IMR-90 (cell line): Measurements from ENCODE around the gene CNTN5. TPM values are rescaled to one million over a fixed set of nuclear protein-coding genes. Genes with fewer than 3 reads are reported as not detected.

Experiments
- ATAC-seq: fragments of 200-7000 bp; cut with Tn5 transposase; 2 replicates; pipeline ENCODE4 v1.9.1; 2020; ENCODE audit warnings: low read depth, mild to moderate bottlenecking, moderate library complexity
- BruUV-seq: library from RNA; stranded (reverse); fragments of 400-500 nt; replicated peaks from 2 replicates; lab custom pipeline; 2021; lab: Mats Ljungman, UMichigan
- CTCF ChIA-PET: fragments of 300-600 bp; formaldehyde crosslinking; extraction: SDS; loops from one replicate; lab custom pipeline; 2021; ENCODE audit warnings: antibody characterized with exemption; lab: Yijun Ruan, JAX
- POLR2A ChIA-PET: fragments of 300-600 bp; sonication (Branson Sonifier 250); formaldehyde crosslinking; loops from one replicate; lab custom pipeline; 2022; ENCODE audit warnings: antibody characterized with exemption; ENCODE audit not compliant: unreplicated experiment; lab: Charles Lee
- DNase-seq: peaks from one replicate; pipeline ENCODE4 v3.0.0; 2013
- H2AFZ ChIP-seq: replicated peaks from 2 replicates; pipeline ENCODE3; 2013; ENCODE audit warnings: low read length, mild to moderate bottlenecking; ENCODE audit not compliant: poor library complexity
- H2AK5ac ChIP-seq: 2 replicates; pipeline ENCODE4 v1.6.1; 2013; ENCODE audit warnings: low read depth, low read length, inconsistent platforms
- H2AK9ac ChIP-seq: replicated peaks from 2 replicates; pipeline ENCODE3; 2013; ENCODE audit warnings: mild to moderate bottlenecking, low read depth, low read length, moderate library complexity; ENCODE audit not compliant: poor library complexity
- H2BK120ac ChIP-seq: 2 replicates; pipeline ENCODE4 v1.6.1; 2013; ENCODE audit warnings: low read depth, low read length, inconsistent platforms
- H2BK15ac ChIP-seq: 3 replicates; pipeline ENCODE4 v1.6.1; 2013; ENCODE audit warnings: low read depth, low read length, inconsistent platforms
- H2BK20ac ChIP-seq: 2 replicates; pipeline ENCODE4 v1.6.1; 2013; ENCODE audit warnings: low read depth, mild to moderate bottlenecking, inconsistent platforms, low read length, moderate library complexity
- H2BK5ac ChIP-seq: 2 replicates; pipeline ENCODE4 v1.6.1; 2013; ENCODE audit warnings: mild to moderate bottlenecking, low read depth, low read length, inconsistent platforms; ENCODE audit not compliant: poor library complexity, severe bottlenecking
- H3K14ac ChIP-seq: replicated peaks from 2 replicates; pipeline ENCODE4 v1.6.1; 2013; ENCODE audit warnings: low read depth, low read length, inconsistent platforms
- H3K18ac ChIP-seq: 2 replicates; pipeline ENCODE4 v1.6.1; 2013; ENCODE audit warnings: low read depth, low read length, control low read depth
- H3K23ac ChIP-seq: 2 replicates; pipeline ENCODE4 v1.6.1; 2013; ENCODE audit warnings: low read depth, low read length, inconsistent platforms
- H3K27ac ChIP-seq: 2 replicates; pipeline ENCODE4 v1.5.1; 2013; ENCODE audit warnings: mild to moderate bottlenecking, control low read depth, low read length; ENCODE audit not compliant: insufficient read depth
- H3K27me3 ChIP-seq: 2 replicates; pipeline ENCODE4 v1.6.1; 2013; ENCODE audit warnings: low read length; ENCODE audit not compliant: control insufficient read depth, insufficient read depth
- H3K36me3 ChIP-seq: 2 replicates; pipeline ENCODE4 v1.6.1; 2013; ENCODE audit warnings: low read length, mixed read lengths; ENCODE audit not compliant: control insufficient read depth, insufficient read depth
- H3K4ac ChIP-seq: 2 replicates; pipeline ENCODE4 v1.6.1; 2013; ENCODE audit warnings: low read depth, low read length, inconsistent platforms
- H3K4me1 ChIP-seq: 2 replicates; pipeline ENCODE4 v1.6.1; 2013; ENCODE audit warnings: low read length, mixed read lengths; ENCODE audit not compliant: control insufficient read depth, insufficient read depth
- H3K4me2 ChIP-seq: 2 replicates; pipeline ENCODE4 v1.6.1; 2013; ENCODE audit warnings: low read depth, mild to moderate bottlenecking, control low read depth, low read length, moderate library complexity
- H3K4me3 ChIP-seq: 2 replicates; pipeline ENCODE4 v1.5.1; 2013; ENCODE audit warnings: low read depth, mild to moderate bottlenecking, control low read depth, low read length, moderate library complexity; ENCODE audit not compliant: insufficient read depth
- H3K56ac ChIP-seq: 2 replicates; pipeline ENCODE4 v1.6.1; 2013; ENCODE audit warnings: low read length, inconsistent platforms; ENCODE audit not compliant: insufficient read depth; ENCODE audit errors: extremely low read depth
- H3K79me1 ChIP-seq, 2 experiments: 2 replicates each; pipeline ENCODE4 v1.6.1; 2013; ENCODE audit warnings: low read length in 2 of 2, inconsistent platforms in 1 of 2, low read depth in 1 of 2
- H3K9ac ChIP-seq: 2 replicates; pipeline ENCODE4 v1.6.1; 2013; ENCODE audit warnings: low read depth, low read length, control low read depth
- H3K9me1 ChIP-seq: 2 replicates; pipeline ENCODE4 v1.6.1; 2013; ENCODE audit warnings: low read length, inconsistent platforms; ENCODE audit not compliant: insufficient read depth
- H3K9me3 ChIP-seq: 2 replicates; pipeline ENCODE4 v1.6.1; 2013; ENCODE audit warnings: low read length; ENCODE audit not compliant: control insufficient read depth, insufficient read depth
- H4K20me1 ChIP-seq: 2 replicates; pipeline ENCODE4 v1.6.1; 2013; ENCODE audit warnings: low read length, inconsistent platforms; ENCODE audit not compliant: insufficient read depth
- H4K5ac ChIP-seq: 2 replicates; pipeline ENCODE4 v1.6.1; 2013; ENCODE audit warnings: mild to moderate bottlenecking, low read depth, low read length, control low read depth
- H4K8ac ChIP-seq, 2 experiments: 2 replicates each; pipeline ENCODE4 v1.6.1; 2013; ENCODE audit warnings: low read depth in 2 of 2, low read length in 2 of 2, control low read depth in 1 of 2, inconsistent platforms in 1 of 2
- H4K91ac ChIP-seq: 2 replicates; pipeline ENCODE4 v1.6.1; 2013; ENCODE audit warnings: low read depth, low read length, inconsistent platforms; ENCODE audit not compliant: insufficient read depth
- CHD1 ChIP-seq: IDR thresholded peaks from 2 replicates; pipeline ENCODE4 v1.6.1; 2012; ENCODE audit warnings: low read depth, low read length, improper control_type of control experiment
- FOS ChIP-seq: fragments of 150-350 bp; IDR thresholded peaks from 2 replicates; pipeline ENCODE4 v1.6.1; 2016; ENCODE audit warnings: low read depth, low read length
- MXI1 ChIP-seq: IDR thresholded peaks from 2 replicates; pipeline ENCODE4 v1.6.1; 2012; ENCODE audit warnings: low read depth, mild to moderate bottlenecking, low read length, moderate library complexity, borderline replicate concordance
- NFE2L2 ChIP-seq: fragments of 150-350 bp; IDR thresholded peaks from 2 replicates; pipeline ENCODE4 v1.6.1; 2016; ENCODE audit warnings: low read depth, mild to moderate bottlenecking, low read length
- POLR2A ChIP-seq: IDR thresholded peaks from 2 replicates; pipeline ENCODE4 v1.6.1; 2012; ENCODE audit warnings: mild to moderate bottlenecking, low read depth, low read length
- RAD21 ChIP-seq: IDR thresholded peaks from 2 replicates; pipeline ENCODE4 v1.6.1; 2012; ENCODE audit warnings: low read length, improper control_type of control experiment
- WGBS, 2 experiments: methylation state at CpG; one replicate each; pipeline versions ENCODE4 v1.1.5 to v1.1.7; 2013; ENCODE audit warnings: missing lambda C conversion rate in 2 of 2; ENCODE audit not compliant: insufficient read length in 1 of 2; ENCODE audit errors: extremely low coverage in 2 of 2; 5-methylcytosine and 5-hydroxymethylcytosine counted together
- dilution Hi-C: fragments of 300-500 bp; cut with HindIII; formaldehyde crosslinking; loops from one replicate; pipeline ENCODE4 v1.14.3; 2018; ENCODE audit warnings: low sequenced_read_pairs; ENCODE audit not compliant: unreplicated experiment
- in situ Hi-C: fragments of 300-500 bp; cut with MboI; formaldehyde crosslinking; loops from 3 replicates; pipeline ENCODE4 v1.14.3; 2019; ENCODE audit warnings: low sequenced_read_pairs, inconsistent platforms, mixed read lengths
- intact Hi-C: fragments of 100-400 bp; cut with micrococcal nuclease; formaldehyde crosslinking; loops from 2 replicates; pipeline ENCODE4 v1.10.0; 2022
- polyA plus RNA-seq, 3 experiments: library from polyadenylated mRNA; depleted of rRNA; stranded (reverse); fragments of >200 nt; gene quantifications; 2 replicates each; pipeline ENCODE4 v1.2.3, GENCODE V29; 2012; ENCODE audit warnings: low replicate concordance in 1 of 3
- total RNA-seq: library from RNA; depleted of rRNA; stranded (reverse); fragments of >200 nt; gene quantifications from 2 replicates; pipeline ENCODE4 v1.2.3, GENCODE V29; 2012

The CNTN5 gene
- total and polyA plus RNA-seq, 2 of the 4 experiments (the other 2 are of a cell fraction) = not detected

DNA sequence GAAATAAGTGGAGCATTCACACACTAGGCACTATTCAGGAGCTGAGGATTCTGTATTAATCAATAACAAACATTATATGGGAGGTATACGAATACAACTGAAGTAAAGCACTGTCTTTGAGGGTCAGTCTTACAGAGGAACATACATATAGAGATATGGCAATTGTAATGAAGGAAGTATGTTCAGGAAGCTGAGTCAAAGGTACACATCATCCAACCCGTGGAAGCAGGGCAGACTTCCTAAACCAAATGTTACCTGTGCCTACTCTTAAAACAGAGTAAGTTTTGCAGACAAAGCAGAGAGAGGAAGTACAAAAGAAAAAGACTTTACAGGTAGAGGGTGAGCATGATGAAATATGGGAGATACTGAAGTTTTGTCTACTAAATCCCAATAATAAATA, 1185.2 kb downstream of the CNTN5 start:
- Histone ChIP-seq H4K20me1 (no peaks in the 10 kb centered on the region), H4K8ac (no peak overlapping the region), H3K23ac (no peak overlapping the region), H2BK15ac (no peak overlapping the region), H3K9me3 (no peaks in the 10 kb centered on the region), H2AK5ac (no peak overlapping the region), H4K5ac (no peak overlapping the region), H3K18ac (no peak overlapping the region), H3K9ac (no peak overlapping the region), H3K4me1 (no peaks in the 10 kb centered on the region), H3K79me1 (no peaks in the 10 kb centered on the region), H2BK20ac (no peak overlapping the region), H2BK120ac (no peak overlapping the region), H4K91ac (no peak overlapping the region), H3K56ac (no peak overlapping the region), H3K14ac (no peak overlapping the region), H3K4me2 (no peak overlapping the region), H3K9me1 (no peaks in the 10 kb centered on the region), H2AFZ (no peak overlapping the region), H3K4ac (no peak overlapping the region), H3K4me3 (no peak overlapping the region), H2BK5ac (no peak overlapping the region), H2AK9ac (no peak overlapping the region), H3K36me3 (no peaks in the 10 kb centered on the region), H3K27me3 (no peaks in the 10 kb centered on the region), H3K27ac (no peak overlapping the region)
- in situ Hi-C loops = no loop called here
- BruUV-seq = no TSS peak
- no peak for ATAC-seq
- intact Hi-C loops = no loop called here
- no peak for TF ChIP-seq MXI1
- no peak for TF ChIP-seq NFE2L2
- no peak for TF ChIP-seq POLR2A
- no peak for TF ChIP-seq CHD1
- TF ChIP-seq FOS = no peak
- no peak for TF ChIP-seq RAD21
- POLR2A ChIA-PET = no interaction called here
- dilution Hi-C loops = no loop called here
- no CpG with 5 or more reads among the region's 2 CpGs for WGBS, 2 experiments
- DNase-seq = no peak
- CTCF ChIA-PET = interaction anchor here (0.5 kb wide), 1 partner anchor 13 kb away, joined by 3 read pairs; no protein-coding TSS in a partner anchor
